ENCODE measurements around the gene MFAP5.
"Not testable (repeated sequence)": the region's sequence is repeated elsewhere in the genome, so short reads cannot be mapped to it uniquely, and the experiment has no call there.

Gene MFAP5

DNA sequence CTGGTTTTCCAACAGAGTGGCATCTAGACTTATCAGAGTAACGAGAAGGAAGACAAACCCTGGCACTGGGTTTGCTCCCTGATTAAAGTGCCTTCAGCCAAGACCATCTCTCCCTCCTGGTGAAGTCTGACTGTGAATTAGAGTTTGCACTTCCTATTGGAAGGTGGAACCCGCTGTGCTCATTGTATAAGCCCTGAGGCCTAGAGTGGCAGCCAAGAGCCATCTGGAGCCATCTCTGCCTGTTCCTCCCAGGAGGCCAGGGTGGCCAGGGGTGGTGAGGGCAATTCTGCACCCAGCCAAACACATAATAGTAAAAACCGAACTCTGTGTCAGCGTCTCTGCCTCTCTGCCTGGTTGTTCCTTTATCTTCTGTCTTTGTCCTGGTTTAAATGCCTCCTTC lies 25.0 kb downstream of the MFAP5 start:
- no peak overlapping the region for H3K4me3 ChIP-seq (replicated peaks; ENCODE audit: low read depth, low read length)
- DNase-seq (ENCODE audit: extremely low read depth, low read depth): no peak
- no peak for TF ChIP-seq CTCF (IDR thresholded peaks at IDR 0.05; ENCODE audit: low read depth, low read length, missing control alignments)

- no peak for TF ChIP-seq CTCF (IDR thresholded peaks at IDR 0.05; ENCODE audit: low read depth, low read length, missing control alignments)
- no peak for DNase-seq (ENCODE audit: extremely low read depth, low read depth)
- H3K4me3 ChIP-seq (replicated peaks; ENCODE audit: low read depth, low read length): no peak overlapping the region
Observed at GRCh38 chr12:8637244-8637643, 25.4 kb downstream of the MFAP5 start.

DNA sequence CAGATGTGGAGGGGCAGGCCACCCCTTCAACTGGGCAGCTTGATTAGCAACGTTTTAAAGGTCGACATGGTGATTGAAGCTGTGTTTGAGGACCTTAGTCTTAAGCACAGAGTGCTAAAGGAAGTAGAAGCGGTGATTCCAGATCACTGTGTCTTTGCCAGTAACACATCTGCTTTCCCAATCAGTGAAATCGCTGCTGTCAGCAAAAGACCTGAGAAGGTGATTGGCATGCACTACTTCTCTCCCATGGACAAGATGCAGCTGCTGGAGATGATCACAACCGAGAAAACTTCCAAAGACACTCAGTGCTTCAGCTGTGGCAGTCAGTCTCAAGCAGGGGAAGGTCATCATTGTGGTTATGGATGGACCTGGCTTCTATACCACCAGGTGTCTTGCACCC lies 26.0 kb downstream of the MFAP5 start:
- no peak overlapping the region for H3K4me3 ChIP-seq (replicated peaks; ENCODE audit: low read depth, low read length)
- DNase-seq (ENCODE audit: extremely low read depth, low read depth): no peak
- TF ChIP-seq CTCF (IDR thresholded peaks at IDR 0.05; ENCODE audit: low read depth, low read length, missing control alignments): no peak

DNA sequence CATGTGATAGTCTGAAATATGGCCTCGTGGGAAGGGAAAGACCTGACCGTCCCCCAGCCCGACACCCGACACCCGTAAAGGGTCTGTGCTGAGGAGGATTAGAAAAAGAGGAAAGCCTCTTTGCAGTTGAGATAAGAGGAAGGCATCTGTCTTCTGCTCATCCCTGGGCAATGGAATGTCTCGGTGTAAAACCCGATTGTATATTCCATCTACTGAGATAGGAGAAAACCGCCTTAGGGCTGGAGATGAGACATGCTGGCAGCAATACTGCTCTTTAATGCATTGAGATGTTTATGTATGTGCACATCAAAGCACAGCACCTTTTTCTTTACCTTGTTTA lies 26.6 kb downstream of the MFAP5 start:
- H3K4me3 ChIP-seq (replicated peaks; ENCODE audit: low read depth, low read length); DNase-seq (ENCODE audit: extremely low read depth, low read depth): not testable (repeated sequence)

GRCh38 chr12:8635342-8636006 lies 27.2 kb downstream of the MFAP5 start:
- not testable (repeated sequence) for DNase-seq (ENCODE audit: extremely low read depth, low read depth)

GRCh38 chr12:8630131-8630530 lies 32.5 kb downstream of the MFAP5 start:
- no peak for TF ChIP-seq CTCF (IDR thresholded peaks at IDR 0.05; ENCODE audit: low read depth, low read length, missing control alignments)
- no peak for DNase-seq (ENCODE audit: extremely low read depth, low read depth)
- H3K4me3 ChIP-seq (replicated peaks; ENCODE audit: low read depth, low read length): no peak overlapping the region

More at GRCh38 chr12:8635342-8636006, 27.2 kb downstream of the MFAP5 start:
- not testable (repeated sequence) for H3K4me3 ChIP-seq (replicated peaks; ENCODE audit: low read depth, low read length)

DNA sequence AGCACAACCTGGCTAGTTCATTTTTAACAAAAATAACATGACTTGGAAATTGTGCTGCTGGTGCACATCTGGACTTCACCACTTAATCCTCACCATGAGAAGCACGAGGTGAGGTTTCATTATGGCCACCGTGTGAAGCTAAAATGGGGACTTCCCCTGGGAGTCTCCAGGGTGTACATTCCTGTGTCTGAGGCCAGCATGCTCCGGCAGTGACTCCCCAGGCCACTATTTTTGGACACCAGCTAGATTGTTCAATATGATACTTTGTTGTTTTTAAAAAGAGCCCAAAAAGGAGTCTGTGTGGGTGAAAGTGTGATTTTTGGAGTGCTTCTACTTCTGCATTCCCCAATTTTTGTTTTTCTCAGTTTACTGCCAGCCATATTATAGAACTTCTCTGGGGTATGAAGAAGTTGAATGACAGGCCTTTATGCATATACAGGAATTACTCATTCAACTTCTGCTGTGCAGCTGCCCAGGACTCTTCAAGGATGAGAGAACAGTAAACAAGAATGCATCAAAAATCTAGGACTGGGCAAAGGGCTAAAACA lies 33.1 kb downstream of the MFAP5 start:
- peak; percentile 5 for DNase-seq (ENCODE audit: extremely low read depth, low read depth)
- H3K4me3 ChIP-seq (replicated peaks; ENCODE audit: low read depth, low read length): no peak overlapping the region
- TF ChIP-seq CTCF (IDR thresholded peaks at IDR 0.05; ENCODE audit: low read depth, low read length, missing control alignments): no peak

GRCh38 chr12:8628731-8629130 lies 33.9 kb downstream of the MFAP5 start:
- DNase-seq (ENCODE audit: extremely low read depth, low read depth): no peak

DNA sequence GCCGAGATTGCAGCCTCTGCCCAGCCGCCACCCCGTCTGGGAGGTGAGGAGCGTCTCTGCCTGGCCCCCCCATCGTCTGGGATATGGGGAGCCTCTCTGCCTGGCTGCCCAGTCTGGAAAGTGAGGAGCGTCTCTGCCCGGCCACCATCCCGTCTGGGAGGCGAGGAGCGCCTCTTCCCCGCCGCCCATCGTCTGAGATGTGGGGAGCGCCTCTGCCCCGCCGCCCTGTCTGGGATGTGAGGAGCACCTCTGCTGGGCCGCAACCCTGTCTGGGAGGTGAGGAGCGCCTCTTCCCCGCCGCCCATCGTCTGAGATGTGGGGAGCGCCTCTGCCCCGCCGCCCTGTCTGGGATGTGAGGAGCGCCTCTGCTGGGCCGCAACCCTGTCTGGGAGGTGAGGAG lies 37.9 kb downstream of the MFAP5 start:
- H3K4me3 ChIP-seq (replicated peaks; ENCODE audit: low read depth, low read length); DNase-seq (ENCODE audit: extremely low read depth, low read depth): not testable (repeated sequence)

More at GRCh38 chr12:8628731-8629130, 33.9 kb downstream of the MFAP5 start:
- TF ChIP-seq CTCF (IDR thresholded peaks at IDR 0.05; ENCODE audit: low read depth, low read length, missing control alignments): no peak
- no peak overlapping the region for H3K4me3 ChIP-seq (replicated peaks; ENCODE audit: low read depth, low read length)

Measured in HFF-Myc (cell line).